Left renal cortex interstitium (tissue), 4 donors: Measurements from ENCODE around the gene TMEM240. TPM values are rescaled to one million over a fixed set of nuclear protein-coding genes. Genes with fewer than 3 reads are reported as not detected.
"Not testable (repeated sequence)": the region's sequence is repeated elsewhere in the genome, so short reads cannot be mapped to it uniquely, and the experiment has no call there.

Experiments
- DNase-seq, 4 donors: peaks; one replicate each; pipeline ENCODE4 v3.0.0-alpha.2; 2013; ENCODE audit warnings: low read depth in 4 of 4, low spot score in 2 of 4, missing footprints in 1 of 4
- polyA plus RNA-seq, 4 donors: library from polyadenylated mRNA; unstranded; fragments of 120-200 nt; gene quantifications; one replicate each; pipeline ENCODE4 v1.2.1, GENCODE V29; 2013; ENCODE audit not compliant: insufficient read length in 4 of 4

Gene TMEM240
- polyA plus RNA-seq, 4 donors = 4.3 to 8.4 (median 7.3) TPM

- DNase-seq = not testable (repeated sequence)
These were observed 34.6 kb downstream of the TMEM240 start for GRCh38 chr1:1505801-1506200.

DNA sequence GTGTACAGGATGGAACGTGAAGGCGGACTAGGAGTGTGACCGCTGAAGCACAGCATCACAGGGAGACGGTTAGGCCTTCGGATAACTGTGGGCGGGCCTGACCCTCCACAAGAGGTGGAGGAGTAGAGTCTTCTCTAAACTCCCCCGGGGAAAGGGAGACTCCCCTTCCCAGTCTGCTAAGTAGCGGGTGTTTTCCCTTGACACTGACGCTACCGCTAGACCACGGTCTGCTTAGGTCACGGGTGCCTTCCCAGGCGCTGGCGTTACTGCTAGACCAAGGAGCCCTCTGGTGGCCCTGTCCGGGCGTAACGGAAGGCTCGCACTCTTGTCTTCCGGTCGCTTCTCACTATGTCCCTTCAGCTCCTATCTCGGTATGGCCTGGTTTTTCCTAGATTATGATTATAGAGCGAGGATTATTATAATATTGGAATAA lies 35.0 kb downstream of the TMEM240 start:
- not testable (repeated sequence) for DNase-seq

DNA sequence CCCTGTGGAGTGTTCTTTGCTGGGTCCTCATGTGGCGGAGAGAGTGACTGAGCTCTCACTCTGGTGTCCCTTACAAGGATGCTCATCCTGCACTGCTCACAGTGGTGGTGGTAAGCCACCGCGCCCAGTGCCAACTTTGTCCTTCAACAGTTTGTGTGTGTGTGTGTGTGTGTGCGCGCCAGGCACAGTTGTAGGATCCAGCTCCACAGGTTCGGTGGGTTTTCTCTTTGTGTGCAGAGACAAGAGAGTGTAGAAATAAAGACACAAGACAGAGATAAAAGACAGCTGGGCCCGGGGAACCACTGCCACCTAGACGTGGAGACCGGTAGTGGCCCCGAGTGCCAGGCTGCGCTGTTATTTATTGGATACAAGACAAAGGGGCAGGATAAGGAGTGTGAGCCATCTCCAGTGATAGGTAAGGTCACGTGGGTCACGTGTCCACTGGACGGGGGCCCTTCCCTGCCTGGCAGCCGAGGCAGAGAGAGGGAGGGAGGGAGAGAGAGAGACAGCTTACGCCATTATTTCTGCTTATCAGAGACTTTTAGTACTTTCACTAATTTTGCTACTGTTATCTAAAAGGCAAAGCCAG lies 35.6 kb downstream of the TMEM240 start:
- peak in 2 of 4 donors; percentile 34 to 36 for DNase-seq

- not testable (repeated sequence) for DNase-seq
These were observed 44.9 kb downstream of the TMEM240 start for GRCh38 chr1:1495461-1495975.

DNA sequence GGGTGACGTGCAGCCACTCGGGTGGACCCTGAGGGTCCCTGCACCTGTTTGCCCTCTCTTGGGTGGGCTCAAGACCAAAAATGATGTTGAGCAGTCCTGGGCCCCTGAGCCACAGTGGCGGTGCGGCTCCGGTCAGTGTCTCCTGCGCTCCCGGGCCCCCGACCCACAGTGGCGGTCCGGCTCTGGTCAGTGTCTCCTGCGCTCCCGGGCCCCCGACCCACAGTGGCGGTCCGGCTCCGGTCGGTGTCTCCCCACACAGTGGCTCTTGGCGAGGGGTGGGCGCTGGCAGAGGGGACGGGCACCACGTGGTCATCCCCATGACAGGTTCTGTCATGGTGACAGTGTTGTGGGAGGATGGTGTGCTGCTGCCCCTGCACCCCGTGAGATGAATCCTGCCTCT lies 46.1 kb downstream of the TMEM240 start:
- not testable (repeated sequence) for DNase-seq

DNA sequence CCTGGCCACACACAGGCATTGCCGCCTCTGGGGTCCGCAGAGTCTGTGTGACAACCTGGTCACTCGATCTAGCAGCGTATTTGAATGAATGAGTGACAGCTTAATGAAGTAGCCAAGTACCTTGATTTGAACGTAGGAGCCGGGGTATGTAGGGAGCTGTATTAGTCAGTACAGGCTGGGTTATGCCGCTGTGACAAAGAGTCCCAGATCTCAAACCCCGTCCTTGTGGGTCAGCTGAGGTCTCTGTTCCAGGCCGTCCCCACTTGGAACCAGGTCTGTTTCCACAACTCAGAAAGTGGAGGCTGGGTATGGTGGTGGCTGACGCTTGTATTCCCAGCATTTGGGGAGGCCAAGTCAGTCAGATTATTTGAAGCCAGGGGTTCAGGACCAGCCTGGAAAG lies 48.8 kb downstream of the TMEM240 start:
- no peak for DNase-seq

- DNase-seq = no peak
These were observed 49.7 kb downstream of the TMEM240 start for GRCh38 chr1:1490633-1491230.

DNA sequence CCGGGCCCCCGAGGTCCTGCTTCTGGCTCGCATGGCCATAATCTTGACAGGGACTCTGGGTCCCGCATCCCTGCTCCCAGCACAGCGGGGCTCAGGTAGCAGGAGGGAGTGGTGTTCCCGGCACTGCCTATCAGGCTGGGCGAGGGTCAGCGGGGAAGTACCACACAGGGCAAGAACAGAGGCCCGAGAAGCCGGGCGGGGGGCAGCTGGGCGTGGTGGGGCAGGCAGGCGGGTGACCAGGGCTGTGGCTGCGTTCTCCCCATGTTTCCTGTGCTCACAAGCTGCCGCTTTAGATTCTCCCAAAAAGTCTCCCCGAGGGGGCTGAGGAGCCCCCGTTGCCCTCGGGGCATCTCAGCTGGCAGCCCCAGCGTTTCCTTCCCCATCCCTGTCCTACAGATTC lies 50.6 kb downstream of the TMEM240 start:
- DNase-seq = no peak

DNA sequence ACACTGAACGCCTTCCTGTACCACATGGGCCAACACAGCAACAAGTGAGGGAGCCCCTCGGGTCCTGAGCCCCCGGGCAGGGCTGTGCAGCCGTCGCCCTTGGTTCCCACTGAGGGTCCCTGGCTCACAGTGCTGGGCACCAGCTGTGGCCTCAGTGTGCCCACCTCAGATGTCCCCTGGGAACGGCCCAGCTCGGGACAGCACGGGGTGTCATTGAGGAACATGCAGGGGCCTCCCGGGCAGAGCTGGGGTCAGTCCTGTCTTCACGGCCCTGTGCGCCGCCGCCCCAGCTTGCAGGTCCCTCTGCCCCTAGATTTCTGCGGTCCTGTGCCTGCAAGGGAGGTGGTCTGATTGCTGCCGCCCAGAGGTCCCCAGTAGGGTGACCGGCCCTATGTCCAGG lies 51.2 kb downstream of the TMEM240 start:
- DNase-seq = no peak

GRCh38 chr1:1487701-1488100 lies 52.7 kb downstream of the TMEM240 start:
- no peak for DNase-seq

- DNase-seq = not testable (repeated sequence)
These were observed 54.6 kb downstream of the TMEM240 start for GRCh38 chr1:1485755-1486317.

DNA sequence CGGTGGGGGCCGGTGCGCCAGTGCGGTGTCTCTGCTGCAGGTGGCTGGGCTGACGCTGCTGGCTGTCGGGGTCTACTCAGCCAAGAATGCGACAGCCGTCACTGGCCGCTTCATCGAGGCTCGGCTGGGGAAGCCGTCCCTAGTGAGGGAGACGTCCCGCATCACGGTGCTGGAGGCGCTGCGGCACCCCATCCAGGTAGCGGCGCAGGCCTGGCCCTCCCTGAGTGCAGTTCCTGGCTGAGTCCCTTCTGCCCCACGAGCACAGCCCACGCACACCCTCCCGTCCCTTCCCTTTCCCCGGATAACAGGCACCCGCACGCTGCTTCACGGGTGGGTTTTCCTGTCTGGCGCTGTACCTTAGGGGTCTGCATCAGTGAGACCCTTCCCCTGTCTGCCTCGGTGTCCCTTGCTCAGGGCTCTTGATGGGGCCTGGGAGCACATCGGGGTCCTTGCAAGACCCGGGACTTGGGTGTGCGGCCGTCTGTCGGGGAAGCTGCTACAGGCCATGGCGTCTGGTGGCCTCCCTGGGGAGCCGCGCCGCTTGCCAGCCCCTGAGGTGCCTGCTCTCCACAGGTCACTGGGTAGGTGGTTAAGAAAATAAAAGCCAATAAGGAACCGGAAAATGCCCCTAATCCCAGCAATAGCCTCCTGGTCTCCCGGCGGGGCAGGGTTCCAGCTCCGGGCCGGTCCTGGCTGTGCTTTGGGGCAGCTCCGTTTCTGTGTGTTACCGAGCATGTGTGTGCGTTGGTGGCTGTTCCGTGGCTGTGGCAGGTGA lies 55.3 kb downstream of the TMEM240 start:
- not testable (repeated sequence) for DNase-seq

Other genes starting within 250 kb of the TMEM240 start
- 10 to 100 TPM; 14.9 to 45.2 (median 33.0) TPM for gene ACAP3, start 232.7 kb downstream of the TMEM240 start, polyA plus RNA-seq
- 10 to 100 TPM in 2 of 4 donors, 1 to 10 TPM in 2; 7.3 to 12.4 (median 10.7) TPM for gene PUSL1, start 232.0 kb downstream of the TMEM240 start, polyA plus RNA-seq
- 100 to 1,000 TPM in 3 of 4 donors, 10 to 100 TPM in 1; 94.8 to 169 (median 129) TPM for gene INTS11, start 216.0 kb downstream of the TMEM240 start, polyA plus RNA-seq
- gene CPTP, start 215.8 kb downstream of the TMEM240 start, polyA plus RNA-seq = 10 to 100 TPM; 12.4 to 21.1 (median 17.3) TPM
- under 1 TPM; 0.28 to 0.70 (median 0.45) TPM for gene TAS1R3, start 209.3 kb downstream of the TMEM240 start, polyA plus RNA-seq
- gene DVL1, start 191.2 kb downstream of the TMEM240 start, polyA plus RNA-seq = 10 to 100 TPM; 24.6 to 52.2 (median 45.6) TPM
- gene MXRA8, start 182.1 kb downstream of the TMEM240 start, polyA plus RNA-seq = 100 to 1,000 TPM; 164 to 219 (median 209) TPM
- 100 to 1,000 TPM in 1 of 4 donors, 10 to 100 TPM in 3; 64.4 to 107 (median 84.7) TPM for gene AURKAIP1, start 165.4 kb downstream of the TMEM240 start, polyA plus RNA-seq
- 100 to 1,000 TPM; 178 to 392 (median 277) TPM for gene CCNL2, start 141.3 kb downstream of the TMEM240 start, polyA plus RNA-seq
- 100 to 1,000 TPM; 111 to 143 (median 117) TPM for gene MRPL20, start 133.3 kb downstream of the TMEM240 start, polyA plus RNA-seq
- gene ANKRD65, start 119.3 kb downstream of the TMEM240 start, polyA plus RNA-seq = 10 to 100 TPM in 3 of 4 donors, 1 to 10 TPM in 1; 5.1 to 27.6 (median 12.1) TPM
- 100 to 1,000 TPM in 1 of 4 donors, 10 to 100 TPM in 3; 48.3 to 104 (median 66.7) TPM for gene VWA1, start 104.9 kb downstream of the TMEM240 start, polyA plus RNA-seq
- 1 to 10 TPM; 2.6 to 3.7 (median 2.9) TPM for gene ATAD3C, start 90.9 kb downstream of the TMEM240 start, polyA plus RNA-seq
- gene ATAD3B, start 68.9 kb downstream of the TMEM240 start, polyA plus RNA-seq = 10 to 100 TPM in 3 of 4 donors, 1 to 10 TPM in 1; 9.4 to 29.9 (median 20.5) TPM
- 10 to 100 TPM; 15.8 to 31.6 (median 24.4) TPM for gene ATAD3A, start 28.5 kb downstream of the TMEM240 start, polyA plus RNA-seq
- gene SSU72, start 34.2 kb upstream of the TMEM240 start, polyA plus RNA-seq = 10 to 100 TPM; 76.6 to 95.9 (median 82.9) TPM
- gene FNDC10, start 59.5 kb upstream of the TMEM240 start, polyA plus RNA-seq = 1 to 10 TPM; 1.6 to 5.1 (median 4.0) TPM
- 10 to 100 TPM; 23.5 to 90.7 (median 55.8) TPM for gene MIB2, start 74.9 kb upstream of the TMEM240 start, polyA plus RNA-seq
- gene MMP23B, start 91.5 kb upstream of the TMEM240 start, polyA plus RNA-seq = 10 to 100 TPM; 16.0 to 54.0 (median 37.4) TPM
- gene CDK11B, start 118.4 kb upstream of the TMEM240 start, polyA plus RNA-seq = 10 to 100 TPM; 36.8 to 47.7 (median 42.4) TPM
- 100 to 1,000 TPM in 1 of 4 donors, 10 to 100 TPM in 3; 56.5 to 111 (median 82.2) TPM for gene SLC35E2B, start 152.2 kb upstream of the TMEM240 start, polyA plus RNA-seq
- 10 to 100 TPM; 22.8 to 42.1 (median 32.4) TPM for gene CDK11A, start 183.7 kb upstream of the TMEM240 start, polyA plus RNA-seq
- gene NADK, start 237.8 kb upstream of the TMEM240 start, polyA plus RNA-seq = 10 to 100 TPM; 40.8 to 62.0 (median 50.9) TPM